HG03159 (cell line): ENCODE data around the gene MINK1.
"Not testable (repeated sequence)": the region's sequence is repeated elsewhere in the genome, so short reads cannot be mapped to it uniquely, and the experiment has no call there.

Experiments
- ATAC-seq: cut with Tn5 transposase; IDR thresholded peaks from one replicate; pipeline ENCODE4 v1.9.1; 2021; ENCODE audit warnings: mild to moderate bottlenecking, moderate library complexity; ENCODE audit not compliant: unreplicated experiment

MINK1 gene

DNA sequence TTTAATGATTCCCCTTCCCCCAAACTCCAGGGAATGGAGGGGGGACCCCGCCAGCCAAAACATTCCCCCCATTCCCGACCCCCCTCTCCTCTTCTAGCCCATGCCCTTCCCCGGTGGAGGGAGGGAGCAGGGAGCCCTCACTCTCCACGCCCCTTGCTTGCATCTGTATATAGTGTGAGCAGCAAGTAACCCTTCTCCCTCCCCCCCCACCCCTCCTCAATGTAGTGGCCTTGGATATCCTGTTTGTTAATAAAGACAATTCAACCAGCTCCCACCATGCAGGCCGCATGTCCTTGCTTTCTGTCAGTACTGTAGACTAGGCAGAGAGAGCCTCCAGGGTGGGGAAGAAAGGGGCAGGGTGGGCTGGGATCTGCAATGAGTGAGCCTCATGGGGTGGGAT lies 64.6 kb downstream of the MINK1 start:
- ATAC-seq, result no peak

DNA sequence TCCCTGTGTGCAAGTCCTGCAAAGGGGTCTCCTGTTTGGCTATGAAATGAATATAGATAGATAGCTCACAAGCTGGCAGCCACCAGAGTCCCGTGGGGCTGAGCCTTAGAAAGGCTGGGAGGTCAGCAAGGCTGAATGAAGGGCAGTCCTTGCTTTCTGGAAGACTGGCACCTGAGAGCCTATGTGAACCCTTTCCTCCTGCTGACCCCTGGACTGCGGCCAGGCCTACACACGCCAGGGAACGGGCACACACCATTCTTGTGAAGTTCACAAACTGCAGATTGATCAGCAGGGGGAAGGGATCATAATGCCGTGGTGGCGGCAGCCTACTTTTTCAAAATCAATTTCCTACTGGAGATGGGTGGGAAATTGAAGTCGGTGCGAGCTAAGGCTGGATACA lies 65.2 kb downstream of the MINK1 start:
- no peak for ATAC-seq

DNA sequence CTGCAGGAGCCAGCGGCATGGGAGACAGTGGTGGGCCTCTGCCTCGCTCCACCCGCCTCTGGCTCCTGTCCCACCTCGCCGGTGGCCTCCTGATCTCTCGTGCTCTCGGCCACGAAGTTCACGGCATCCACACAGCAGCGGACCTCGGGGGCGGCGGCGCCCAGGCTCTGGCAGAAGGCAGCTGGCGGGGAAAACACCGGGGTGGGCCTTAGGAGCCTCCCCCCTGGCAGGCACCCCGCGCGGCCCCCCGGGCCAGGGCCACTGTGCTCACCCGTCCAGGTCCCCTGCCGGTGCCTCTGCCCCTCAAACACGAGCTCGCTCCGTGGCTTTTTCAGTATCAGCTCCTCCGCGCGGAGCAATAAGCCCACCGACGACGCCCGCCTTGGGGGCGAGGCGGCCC lies 65.8 kb downstream of the MINK1 start:
- no peak for ATAC-seq

DNA sequence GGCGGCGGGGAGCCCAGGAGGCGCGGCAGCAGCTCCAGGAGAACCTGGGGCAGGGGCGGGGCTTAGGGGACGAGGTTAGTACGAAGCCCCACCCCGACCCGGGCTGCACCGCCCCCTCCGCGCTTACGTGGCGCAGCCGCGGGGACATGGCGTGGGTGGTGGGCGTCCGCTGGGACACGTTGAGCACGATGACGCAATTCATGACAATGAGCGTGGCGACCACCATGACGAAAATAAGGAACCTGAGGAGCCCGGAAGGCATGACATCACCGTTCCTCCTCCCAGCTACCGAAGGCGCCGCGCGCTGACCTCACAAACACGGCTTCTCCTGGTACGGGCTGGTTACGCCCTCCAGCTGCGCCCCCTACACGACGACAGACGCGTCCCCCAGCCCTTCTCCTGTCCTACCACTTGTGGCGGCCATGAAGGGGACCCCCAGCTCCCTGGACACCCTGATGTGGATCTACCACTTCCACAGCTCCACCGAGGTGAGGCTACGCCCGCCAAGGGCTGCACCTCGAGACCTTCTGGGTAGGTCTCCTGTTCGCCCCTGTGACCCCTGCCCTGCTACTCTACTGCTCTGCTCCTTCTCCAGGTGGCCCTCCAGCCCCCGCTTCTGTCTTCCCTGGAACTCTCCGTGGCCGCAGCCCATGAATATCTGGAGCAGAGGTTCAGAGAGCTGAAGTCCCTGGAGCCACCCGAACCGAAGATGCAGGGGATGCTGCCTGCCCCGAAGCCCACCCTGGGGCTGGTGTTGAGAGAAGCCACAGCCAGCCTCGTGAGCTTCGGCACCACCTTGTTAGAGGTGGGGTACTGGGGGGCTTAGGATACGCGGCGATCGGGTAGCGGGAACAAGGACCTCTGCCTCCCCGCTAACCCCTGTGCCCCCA lies 66.4 kb downstream of the MINK1 start, which contains the start of gene C17orf107:
Gene C17orf107 (plus strand): TSS at position 196 of the 890 bp plus-strand sequence. CDS start 227 bp downstream, at position 423.
- ATAC-seq, result peak; percentile 49

DNA sequence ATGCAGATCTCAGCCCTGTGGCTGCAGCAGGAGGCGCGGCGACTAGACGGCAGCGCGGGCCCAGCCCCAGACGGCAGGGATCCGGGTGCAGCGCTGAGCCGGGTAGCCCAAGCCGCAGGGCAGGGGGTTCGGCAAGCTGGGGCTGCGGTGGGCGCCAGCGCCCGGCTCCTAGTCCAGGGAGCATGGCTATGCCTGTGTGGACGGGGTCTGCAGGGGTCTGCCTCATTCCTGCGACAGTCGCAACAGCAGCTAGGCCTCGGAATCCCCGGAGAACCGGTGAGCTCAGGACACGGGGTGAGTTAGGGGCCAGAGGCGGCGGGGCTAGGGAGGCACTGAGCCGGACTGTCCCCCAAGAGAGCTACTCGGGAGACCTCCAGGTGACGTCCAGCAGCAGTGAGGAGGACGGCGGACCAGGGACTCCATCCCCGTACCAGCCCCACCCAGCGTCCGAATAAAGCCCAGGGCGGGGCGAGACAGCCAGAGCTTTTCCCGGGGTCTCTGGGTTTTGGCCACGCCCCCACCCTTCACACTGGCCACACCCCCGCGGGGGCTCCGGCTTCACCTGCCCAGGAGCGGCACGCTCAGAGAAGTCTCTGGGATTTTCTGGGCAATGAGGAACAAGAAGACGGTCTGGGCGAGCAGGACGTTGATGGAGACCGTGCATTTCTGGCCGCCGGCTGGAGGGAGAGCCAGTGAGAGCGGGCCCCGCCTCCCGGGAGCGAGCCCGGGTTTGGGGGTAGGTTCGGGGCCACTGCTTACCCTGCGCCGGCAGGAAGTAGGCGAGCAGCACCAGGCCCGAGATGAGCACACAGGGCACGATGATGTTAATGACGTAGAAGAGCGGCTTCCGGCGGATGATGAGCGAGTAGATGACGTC lies 67.3 kb downstream of the MINK1 start:
- ATAC-seq, result no peak

DNA sequence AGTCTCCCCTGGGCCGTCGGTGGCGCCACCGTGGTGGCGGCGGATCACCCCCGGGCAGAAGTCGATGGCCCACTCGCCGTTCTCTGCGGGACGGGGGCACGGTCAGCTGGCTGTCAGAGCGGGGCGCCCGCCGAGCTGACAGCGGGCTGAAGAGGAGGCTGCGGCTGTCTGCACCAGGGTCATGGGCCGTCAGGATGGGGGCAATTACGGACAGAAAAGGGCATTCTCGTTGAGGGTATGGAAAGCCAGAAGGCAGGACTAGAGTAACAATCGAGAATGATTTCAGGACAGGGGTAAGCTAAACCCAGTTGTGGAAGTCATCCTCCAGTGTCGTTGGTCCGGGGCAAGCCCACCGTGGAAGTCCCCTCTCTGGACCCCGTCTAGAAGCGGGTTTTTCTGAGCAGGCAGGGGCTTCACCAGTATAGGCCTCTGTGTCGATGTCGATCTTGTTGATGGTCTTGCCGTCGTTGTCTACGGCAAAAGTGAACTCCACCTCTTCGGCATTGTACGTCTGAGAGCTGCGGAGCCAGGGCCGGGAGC lies 68.0 kb downstream of the MINK1 start:
- ATAC-seq, result no peak

DNA sequence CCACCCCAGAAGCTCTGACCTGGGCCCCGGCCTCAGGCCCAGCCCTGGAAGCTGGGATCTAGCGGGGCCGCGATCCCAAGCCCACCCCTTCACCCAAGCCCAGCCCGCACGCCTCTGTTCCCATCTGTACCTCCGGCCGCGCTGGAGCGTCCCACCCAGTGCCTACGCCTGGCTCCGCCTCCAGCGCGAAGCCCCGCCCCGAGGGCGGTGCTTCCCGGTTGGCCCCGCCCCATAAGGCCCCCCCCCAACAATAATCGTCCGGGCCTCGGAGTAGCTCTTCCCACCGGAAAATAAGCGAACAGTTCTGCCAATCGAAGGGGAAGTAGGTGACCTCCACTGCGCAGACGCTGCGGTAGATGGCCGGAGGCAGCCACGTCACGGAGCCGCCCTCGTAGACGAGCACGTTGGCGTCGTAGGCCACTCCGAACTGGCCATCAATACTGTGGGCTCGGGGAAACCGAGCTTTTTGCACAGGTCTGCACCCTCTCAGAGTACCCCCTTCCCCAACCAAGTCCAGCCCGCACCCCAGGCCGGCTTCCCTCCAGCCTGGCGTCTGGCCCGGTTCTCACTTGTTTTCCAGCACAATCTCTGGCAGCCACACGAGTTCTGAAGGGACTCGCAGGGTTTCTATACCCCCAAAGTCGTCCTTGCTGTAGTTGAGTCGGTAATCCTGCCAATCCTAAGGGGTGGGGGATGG lies 68.7 kb downstream of the MINK1 start:
- ATAC-seq, result no peak

DNA sequence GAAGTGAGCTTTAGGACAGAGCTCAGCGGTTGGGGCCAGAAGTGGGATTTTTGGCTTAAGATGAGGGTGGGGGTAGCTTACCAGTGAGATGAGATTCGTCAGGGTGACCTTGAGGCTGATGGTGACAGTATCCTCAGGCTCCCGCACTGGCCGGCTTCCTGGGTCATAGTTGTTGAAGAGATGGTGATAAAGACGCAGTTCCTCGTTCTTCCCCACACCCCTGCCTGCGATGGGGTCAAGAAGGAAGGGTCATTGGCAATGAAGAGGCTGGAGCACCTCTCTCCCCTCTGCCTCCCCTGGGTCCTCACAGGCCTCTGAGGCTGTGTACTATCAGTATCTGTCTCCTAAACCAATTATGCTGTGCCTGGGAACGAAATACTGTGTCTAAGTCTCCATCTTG lies 69.4 kb downstream of the MINK1 start:
- no peak for ATAC-seq

DNA sequence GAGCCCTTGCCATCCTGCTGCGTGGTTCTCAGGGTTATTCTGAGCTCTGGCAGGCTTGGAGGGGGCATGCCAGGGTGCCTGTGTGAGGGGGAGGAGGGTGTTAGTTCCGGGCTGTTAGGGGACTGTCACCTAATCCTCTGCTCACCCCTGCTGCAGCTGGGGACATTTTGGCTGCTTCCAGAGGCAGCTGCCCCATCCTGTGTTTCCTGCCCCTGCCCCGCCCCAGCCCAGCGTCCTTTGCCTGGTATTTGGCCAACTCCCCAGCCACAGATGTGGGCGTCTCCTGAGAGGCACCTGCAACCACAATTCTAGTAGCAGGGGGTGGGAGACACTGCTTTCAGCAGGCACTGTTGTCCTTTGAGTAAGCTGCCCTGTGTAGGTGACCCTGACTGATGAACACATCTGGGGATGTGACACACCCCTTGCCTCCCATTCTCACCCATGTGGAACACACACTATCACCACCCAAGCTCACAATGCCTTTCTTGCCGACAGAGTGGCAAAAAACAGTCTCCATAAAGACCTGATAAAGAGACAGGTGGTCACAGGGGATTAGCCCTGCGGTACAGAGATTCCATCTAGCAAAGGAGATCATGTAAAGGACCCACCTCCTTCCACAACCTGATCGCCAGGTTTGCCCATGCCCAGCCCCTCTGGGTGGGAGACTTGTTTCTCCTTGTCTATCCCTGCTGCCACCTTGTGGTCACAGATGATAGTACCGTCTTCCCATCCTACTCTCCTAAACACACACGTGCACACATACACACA lies 70.1 kb downstream of the MINK1 start, which contains the start of gene CHRNE:
Gene CHRNE (minus strand): TSS at position 48 of the 768 bp plus-strand sequence. CDS start 35 bp downstream, at position 13.
- ATAC-seq, result peak; percentile 50

DNA sequence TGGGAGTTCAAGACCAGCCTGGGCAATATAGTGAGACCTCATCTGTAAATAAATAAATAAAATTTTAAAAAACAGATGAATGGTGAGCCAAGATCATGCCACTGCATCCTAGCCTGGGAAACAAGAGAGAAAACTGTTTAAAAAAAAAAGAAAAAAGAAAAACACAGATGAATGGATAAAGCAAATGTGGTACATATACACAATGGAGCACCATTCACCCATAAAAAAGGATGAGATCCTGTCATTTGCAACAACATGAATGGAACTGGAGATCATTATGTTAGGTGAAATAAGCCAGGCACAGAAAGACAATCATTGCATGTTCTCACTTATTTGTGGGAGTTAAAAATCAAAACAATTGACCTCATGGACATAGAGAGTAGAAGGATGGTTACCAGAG lies 73.5 kb downstream of the MINK1 start:
- ATAC-seq, result not testable (repeated sequence)

DNA sequence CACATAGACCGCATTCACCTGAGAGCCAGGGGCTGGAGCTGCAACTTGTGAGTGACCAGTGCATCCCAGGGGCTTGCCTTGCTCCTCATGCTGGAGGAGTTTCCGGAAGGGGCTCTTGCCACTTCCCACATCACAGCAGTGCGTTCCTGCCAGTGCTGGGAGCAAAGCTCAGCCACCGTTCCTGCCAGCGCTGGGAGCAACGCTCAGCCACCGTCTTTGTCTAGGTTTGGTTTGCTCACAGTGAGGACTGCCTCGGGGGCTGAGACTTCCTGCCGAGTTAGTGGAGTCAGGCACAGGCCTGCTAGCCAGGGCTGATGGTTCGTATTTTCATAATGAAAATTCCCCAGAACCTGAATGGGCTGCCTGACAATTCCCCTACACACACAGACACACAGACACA lies 75.2 kb downstream of the MINK1 start:
- ATAC-seq, result no peak

DNA sequence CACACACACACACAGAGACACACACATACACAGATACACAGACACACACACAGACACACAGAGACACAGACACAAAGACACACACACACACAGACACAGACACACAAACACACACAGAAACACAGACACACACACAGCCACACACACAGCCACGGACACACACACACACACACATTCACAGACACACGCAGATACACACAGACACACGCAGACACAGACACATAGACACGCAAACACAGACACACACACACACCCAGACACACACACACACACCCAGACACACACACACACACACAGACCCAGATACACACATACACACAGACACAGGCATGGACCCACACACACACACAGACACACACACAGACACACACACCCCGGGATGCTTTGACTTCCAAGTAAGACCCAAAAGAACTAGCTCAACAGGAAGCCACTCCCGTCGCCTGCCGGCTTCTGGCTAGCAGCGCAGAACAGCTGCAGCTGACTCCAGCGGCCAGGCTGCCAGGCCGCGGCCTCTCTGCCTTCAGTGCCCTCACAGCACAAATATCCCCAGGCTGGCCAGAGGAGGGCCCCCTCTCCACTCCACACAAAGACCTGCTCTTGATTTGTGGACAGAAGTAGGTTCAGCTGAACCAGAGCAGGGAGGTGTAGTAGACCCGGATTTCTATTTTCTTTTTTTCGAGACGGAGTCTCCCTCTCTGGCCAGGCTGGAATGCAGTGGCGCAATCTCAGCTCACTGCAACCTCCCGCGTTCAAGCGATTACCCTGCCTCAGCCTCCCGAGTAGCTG lies 75.8 kb downstream of the MINK1 start:
- ATAC-seq, result peak; percentile 56

DNA sequence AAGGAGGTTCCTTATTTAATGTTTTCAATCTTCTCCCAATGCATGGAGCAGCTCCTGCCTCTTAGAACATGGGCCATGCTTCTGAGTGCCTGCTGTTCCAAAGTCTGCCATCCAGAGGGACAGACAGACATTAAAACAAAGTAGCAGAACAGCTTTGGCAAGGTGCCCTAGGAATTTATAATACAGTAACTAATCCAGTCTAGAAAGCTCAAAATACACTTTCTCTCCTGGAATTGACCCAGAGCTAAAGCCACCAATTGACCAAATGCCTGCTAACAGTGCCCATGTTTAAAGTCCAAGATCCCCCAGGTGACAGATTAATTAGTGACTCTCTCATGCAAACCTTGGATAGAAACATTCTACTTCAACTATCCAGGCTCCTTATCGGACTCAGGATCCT lies 80.9 kb downstream of the MINK1 start:
- ATAC-seq, result no peak

DNA sequence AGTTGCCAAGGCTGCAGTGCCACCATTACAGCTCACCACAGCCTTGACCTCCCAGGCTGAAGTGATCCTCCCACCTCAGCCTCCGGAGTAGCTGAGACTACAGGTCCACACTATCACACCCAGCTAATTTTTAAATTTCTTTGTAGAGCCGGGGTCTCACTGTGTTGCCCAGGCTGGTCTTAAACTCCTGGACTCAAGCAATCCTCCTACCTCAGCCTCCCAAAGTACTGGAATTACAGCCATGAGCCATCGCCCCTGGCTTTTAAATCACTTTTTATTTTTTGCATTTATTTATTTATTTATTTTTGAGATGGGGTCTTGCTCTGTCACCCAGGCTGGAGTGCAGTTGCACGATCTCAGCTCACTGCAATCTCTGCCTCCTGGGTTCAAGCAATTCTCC lies 81.4 kb downstream of the MINK1 start:
- not testable (repeated sequence) for ATAC-seq

DNA sequence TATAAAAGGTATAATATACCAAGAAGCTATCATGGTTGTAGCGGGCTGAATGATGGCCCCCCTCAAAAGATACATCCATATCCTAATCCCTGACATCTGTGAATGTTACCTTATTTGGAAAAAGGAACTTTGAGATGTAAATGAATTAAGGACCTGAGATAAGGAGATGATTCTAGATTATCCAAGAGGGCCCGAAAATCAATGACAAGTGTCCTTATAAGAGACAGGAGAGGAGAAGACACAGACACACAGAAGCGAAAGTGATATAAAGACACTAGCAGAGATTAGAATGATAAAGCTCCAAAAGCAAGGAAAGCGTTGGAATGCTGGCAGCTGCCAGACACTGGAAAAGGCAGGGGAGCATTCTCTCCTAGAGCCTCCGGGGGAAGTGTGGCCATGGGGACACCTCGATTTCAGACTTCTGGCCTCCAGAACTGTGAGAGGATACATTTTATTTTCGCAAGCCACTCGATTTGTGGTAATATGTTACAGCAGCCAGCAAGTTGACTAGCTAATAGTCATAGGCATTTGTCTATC lies 86.4 kb downstream of the MINK1 start:
- no peak for ATAC-seq

DNA sequence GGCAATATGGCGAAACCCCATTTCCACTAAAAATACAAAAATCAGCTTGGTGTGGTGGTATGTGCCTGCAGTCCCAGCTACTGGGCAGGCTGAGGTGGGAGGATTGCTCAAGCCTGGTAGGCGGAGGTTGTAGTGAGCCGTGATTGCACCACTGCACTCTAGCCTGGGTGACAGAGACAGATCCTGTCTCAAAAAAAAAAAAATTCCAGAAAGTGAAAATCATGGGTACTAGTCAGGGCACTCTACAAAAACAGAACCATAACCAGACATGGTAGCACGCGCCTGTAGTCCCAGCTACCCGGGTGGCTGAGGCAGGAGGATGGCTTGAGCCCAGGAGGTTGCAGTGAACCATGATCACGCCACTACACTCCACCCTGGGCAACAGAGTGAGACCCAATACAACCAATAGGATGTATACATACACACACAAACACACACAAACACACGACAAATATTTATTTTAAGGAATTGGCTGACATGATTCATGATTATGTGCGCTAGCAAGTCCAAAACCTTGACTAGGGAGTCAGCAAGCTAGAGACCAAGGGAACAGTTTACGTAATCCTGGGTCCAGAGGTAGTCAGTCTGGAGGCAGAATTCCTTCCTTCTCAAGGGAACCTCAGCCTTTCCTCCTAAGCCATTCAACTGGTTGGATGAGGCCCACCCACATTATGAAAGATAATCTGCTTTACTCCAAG lies 87.4 kb downstream of the MINK1 start:
- no peak for ATAC-seq

DNA sequence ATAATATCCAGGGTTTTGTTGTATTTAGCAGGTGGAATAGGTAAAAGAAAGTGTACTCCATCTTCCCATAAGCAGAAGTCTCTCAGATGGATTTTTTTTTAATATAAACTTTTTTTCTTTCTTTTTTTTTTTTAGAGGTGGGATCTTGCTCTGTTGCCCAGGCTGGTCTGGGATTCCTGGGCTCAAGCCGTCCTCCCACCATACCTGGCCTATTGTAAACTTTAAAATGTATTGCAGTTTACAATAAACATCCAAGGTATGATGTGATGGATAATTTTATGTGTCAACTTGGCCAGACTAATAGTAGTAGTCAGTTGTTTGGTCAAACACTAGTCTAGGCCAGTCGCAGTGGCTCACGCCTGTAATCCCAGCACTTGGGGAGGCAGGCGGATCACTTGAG lies 88.2 kb downstream of the MINK1 start:
- ATAC-seq, result no peak

DNA sequence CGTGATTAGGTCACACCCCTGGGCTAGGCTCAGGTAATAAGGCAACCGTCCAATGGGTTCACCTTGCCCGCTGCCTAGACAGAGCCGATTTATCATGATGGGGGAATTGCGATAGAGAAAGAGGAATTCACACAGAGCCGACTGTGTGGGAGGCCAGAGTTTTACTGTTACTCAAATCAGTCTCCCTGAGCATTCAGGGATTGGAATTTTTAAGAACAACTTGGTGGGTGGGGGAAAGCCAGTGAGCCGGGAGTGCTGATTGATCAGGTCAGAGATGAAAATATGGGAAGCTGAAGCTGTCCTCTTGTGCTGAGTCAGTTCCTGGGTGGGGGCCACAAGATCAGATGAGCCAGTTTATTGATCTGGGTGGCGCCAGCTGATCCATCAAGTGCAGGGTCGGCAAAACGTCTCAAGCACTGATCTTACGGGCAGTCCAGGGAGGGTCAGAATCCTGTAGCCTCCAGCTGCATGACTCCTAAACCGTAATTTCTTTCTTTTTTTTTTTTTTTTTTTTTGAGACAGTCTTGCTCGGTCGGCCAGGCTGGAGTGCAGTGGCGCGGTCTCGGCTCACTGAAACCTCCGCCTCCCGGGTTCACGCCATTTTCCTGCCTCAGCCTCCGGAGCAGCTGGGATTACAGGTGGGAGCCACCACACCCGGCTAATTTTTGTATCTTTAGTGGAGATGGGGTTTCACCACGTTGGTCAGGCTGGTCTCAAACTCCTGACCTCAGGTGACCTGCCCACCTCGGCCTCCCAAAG lies 93.6 kb downstream of the MINK1 start:
- not testable (repeated sequence) for ATAC-seq
